Endothelial cell of umbilical vein (primary cell): ENCODE results near the gene DSCAML1. TPM values are rescaled to one million over a fixed set of nuclear protein-coding genes. Genes with fewer than 3 reads are reported as not detected.

Experiments used
- BruUV-seq: library from RNA; stranded (reverse); fragments of 400-500 nt; replicated peaks from 2 replicates; lab custom pipeline; 2021; lab: Mats Ljungman, UMichigan
- CTCF ChIA-PET: fragments of 300-600, 350-600 bp; sonication (Branson Sonifier 250); formaldehyde crosslinking; loops from one replicate; lab custom pipeline; 2021; ENCODE audit warnings: antibody characterized with exemption, inconsistent platforms; lab: Charles Lee
- POLR2A ChIA-PET: fragments of 300-600, 350-600 bp; sonication (Branson Sonifier 250); formaldehyde crosslinking; loops from one replicate; lab custom pipeline; 2021; ENCODE audit warnings: antibody characterized with exemption, inconsistent platforms; lab: Charles Lee
- DNase-seq: peaks from one replicate; pipeline ENCODE4 v3.0.0-alpha.2; 2011; ENCODE audit warnings: low read depth, low spot score
- FAIRE-seq: peaks from 2 replicates; lab custom pipeline; 2011; peaks lifted over from hg19 to GRCh38; lab: Jason Lieb, UNC
- H2AFZ ChIP-seq: 2 replicates; pipeline ENCODE4 v1.6.0; 2012; ENCODE audit warnings: low read depth, low read length, control low read depth, inconsistent platforms
- H3K27ac ChIP-seq: 2 replicates; pipeline ENCODE4 v1.5.1; 2011; ENCODE audit warnings: low read depth, mild to moderate bottlenecking, control low read depth, low read length, moderate library complexity; ENCODE audit not compliant: insufficient read depth
- H3K27me3 ChIP-seq, 2 experiments: 2 replicates each; pipeline versions ENCODE4 v1.6.0 to v1.6.1; 2011; ENCODE audit warnings: low read length in 2 of 2, mixed read lengths in 1 of 2; ENCODE audit not compliant: control insufficient read depth in 2 of 2, insufficient read depth in 2 of 2
- H3K36me3 ChIP-seq, 2 experiments: 2 replicates in 1 of 2; 3 replicates in 1 of 2; pipeline ENCODE4 v1.5.1; 2011; ENCODE audit warnings: low read length in 2 of 2, mild to moderate bottlenecking in 1 of 2, moderate library complexity in 1 of 2; ENCODE audit not compliant: control insufficient read depth in 2 of 2, insufficient read depth in 2 of 2; ENCODE audit errors: extremely low read depth in 1 of 2
- H3K4me1 ChIP-seq: 3 replicates; pipeline ENCODE4 v1.5.1; 2011; ENCODE audit warnings: mild to moderate bottlenecking, low read length; ENCODE audit not compliant: control insufficient read depth, insufficient read depth; ENCODE audit errors: extremely low read depth
- H3K4me2 ChIP-seq: 2 replicates; pipeline ENCODE4 v1.6.1; 2011; ENCODE audit warnings: low read length, control low read depth, mixed read lengths; ENCODE audit not compliant: insufficient read depth
- H3K4me3 ChIP-seq, 3 experiments: fragments of 200-600 bp in 1 of 3; sonication (generic), shearing (Covaris generic) in 1 of 3; replicated peaks in 1 of 3; 2 replicates each; pipeline ENCODE4 v1.5.1; 2011 to 2016; ENCODE audit warnings: control low read depth in 3 of 3, low read length in 3 of 3, mild to moderate bottlenecking in 2 of 3, inconsistent platforms in 1 of 3, low read depth in 1 of 3, moderate library complexity in 1 of 3; ENCODE audit not compliant: insufficient read depth in 1 of 3
- H3K79me2 ChIP-seq: 2 replicates; pipeline ENCODE4 v1.6.0; 2012; ENCODE audit warnings: low read length, inconsistent platforms; ENCODE audit not compliant: control insufficient read depth, insufficient read depth
- H3K9ac ChIP-seq: replicated peaks from 2 replicates; pipeline ENCODE3; 2011; ENCODE audit warnings: low read length, control low read depth; ENCODE audit not compliant: insufficient read depth; ENCODE audit errors: extremely low read depth
- H3K9me1 ChIP-seq: replicated peaks from 3 replicates; pipeline ENCODE4 v1.6.0; 2011; ENCODE audit warnings: mild to moderate bottlenecking, low read length; ENCODE audit not compliant: control insufficient read depth, insufficient read depth; ENCODE audit errors: extremely low read depth
- H3K9me3 ChIP-seq: replicated peaks from 2 replicates; pipeline ENCODE4 v1.5.1; 2012; ENCODE audit warnings: low read length, inconsistent platforms; ENCODE audit not compliant: control insufficient read depth, insufficient read depth
- H4K20me1 ChIP-seq: replicated peaks from 2 replicates; pipeline ENCODE3; 2011; ENCODE audit warnings: mild to moderate bottlenecking, low read length; ENCODE audit not compliant: control insufficient read depth, insufficient read depth; ENCODE audit errors: extremely low read depth
- CTCF ChIP-seq, 2 donors: IDR thresholded peaks; 1 replicate in 1 of 2; 2 replicates in 1 of 2; pipeline ENCODE4 v1.5.1; 2011; ENCODE audit warnings: low read length in 2 of 2, mild to moderate bottlenecking in 2 of 2, moderate library complexity in 2 of 2, control low read depth in 1 of 2, inconsistent platforms in 1 of 2, low read depth in 1 of 2; ENCODE audit not compliant: insufficient read depth in 1 of 2; ENCODE audit errors: extremely low read depth in 1 of 2
- EZH2 ChIP-seq: IDR thresholded peaks from 2 replicates; pipeline ENCODE4 v1.6.1; 2012; ENCODE audit warnings: borderline replicate concordance, low read depth, mild to moderate bottlenecking, moderate library complexity, low read length, inconsistent platforms; ENCODE audit not compliant: severe bottlenecking
- FOS ChIP-seq: IDR thresholded peaks from 2 replicates; pipeline ENCODE4 v1.6.1; 2011; ENCODE audit warnings: mild to moderate bottlenecking, low read length, moderate library complexity, borderline replicate concordance; ENCODE audit not compliant: insufficient read depth
- GATA2 ChIP-seq: IDR thresholded peaks from 2 replicates; pipeline ENCODE4 v1.7.0; 2011; ENCODE audit warnings: low read depth, mild to moderate bottlenecking, moderate library complexity, mixed read lengths, low read length; ENCODE audit not compliant: insufficient read length, insufficient read depth
- JUN ChIP-seq: IDR thresholded peaks from 2 replicates; pipeline ENCODE4 v1.6.1; 2011; ENCODE audit warnings: borderline replicate concordance, low read depth; ENCODE audit not compliant: insufficient read length, insufficient read depth
- MAX ChIP-seq: IDR thresholded peaks from 2 replicates; pipeline ENCODE4 v1.6.1; 2011; ENCODE audit not compliant: insufficient read depth, insufficient read length
- MYC ChIP-seq: IDR thresholded peaks from one replicate; pipeline ENCODE4 v1.6.1; 2011; ENCODE audit warnings: mild to moderate bottlenecking, low read depth, low read length
- POLR2A ChIP-seq: IDR thresholded peaks from 2 replicates; pipeline ENCODE4 v1.6.1; 2012; ENCODE audit warnings: low read depth, mild to moderate bottlenecking, control low read depth, low read length
- POLR2AphosphoS5 ChIP-seq: IDR thresholded peaks from 2 replicates; pipeline ENCODE4 v1.6.1; 2012; ENCODE audit warnings: low read depth, mild to moderate bottlenecking, control low read depth, low read length, moderate library complexity; ENCODE audit not compliant: insufficient read depth
- dilution Hi-C: fragments of 300-500 bp; cut with MboI; formaldehyde crosslinking; loops from one replicate; pipeline ENCODE4 v1.15.0; 2019; ENCODE audit warnings: low sequenced_read_pairs; ENCODE audit not compliant: extremely low pct_ligation_motif_present
- intact Hi-C: fragments of 100-400 bp; cut with micrococcal nuclease; formaldehyde crosslinking; loops from one replicate; pipeline ENCODE4 v1.10.0; 2022
- polyA plus RNA-seq, 4 experiments: library from polyadenylated mRNA; depleted of rRNA in 3 of 4; stranded (reverse) in 3 of 4; unstranded in 1 of 4; fragments of >200 nt; gene quantifications; 2 replicates each; pipeline versions ENCODE4 v1.2.1 to v1.2.3, GENCODE V29; 2011 to 2012; ENCODE audit warnings: missing spikeins in 1 of 4
- total RNA-seq: library from RNA; stranded (reverse); gene quantifications from 2 replicates; pipeline ENCODE4 v1.2.3, GENCODE V29; 2021

The DSCAML1 gene
- total and polyA plus RNA-seq, 2 donors (not counting 3 experiments of a cell fraction or from before 2014, with no cell fraction given): not detected

GRCh38 chr11:117544130-117544800, 252.8 kb downstream of the DSCAML1 start:
- ChIA-PET POLR2A (no interaction called here), CTCF (interaction anchor here (1.4 kb wide), 1 partner anchor 11 kb away, joined by 4 read pairs; no protein-coding TSS in a partner anchor)
- BruUV-seq: no TSS peak
- H3K4me2 ChIP-seq: no peak overlapping the region
- no peaks in the 10 kb centered on the region for H4K20me1 ChIP-seq
- no peaks in the 10 kb centered on the region for H3K4me1 ChIP-seq
- no peaks in the 10 kb centered on the region for H3K9me3 ChIP-seq
- no peak for DNase-seq
- H3K9me1 ChIP-seq: no peaks in the 10 kb centered on the region
- no peak for FAIRE-seq
- H3K79me2 ChIP-seq: no peaks in the 10 kb centered on the region
- no peak overlapping the region for H3K9ac ChIP-seq
- TF ChIP-seq MAX: no peak
- intact Hi-C loops: no loop called here
- no peak overlapping the region for H2AFZ ChIP-seq
- no peaks in the 10 kb centered on the region for H3K27me3 ChIP-seq
- dilution Hi-C loops: no loop called here
- H3K27ac ChIP-seq: no peak overlapping the region
- H3K4me3 ChIP-seq: no peak overlapping the region
- H3K36me3 ChIP-seq: no peaks in the 10 kb centered on the region

GRCh38 chr11:117541211-117541610, 255.8 kb downstream of the DSCAML1 start:
- FAIRE-seq: no peak
- no peak overlapping the region for H3K4me2 ChIP-seq
- H3K27me3 ChIP-seq: no peaks in the 10 kb centered on the region
- no peak overlapping the region for H3K9ac ChIP-seq
- ChIA-PET POLR2A (no interaction called here), CTCF (no interaction called here)
- no peak for DNase-seq
- H3K4me1 ChIP-seq: no peaks in the 10 kb centered on the region
- H3K79me2 ChIP-seq: no peaks in the 10 kb centered on the region
- no peaks in the 10 kb centered on the region for H4K20me1 ChIP-seq
- H3K4me3 ChIP-seq: no peak overlapping the region
- no peak overlapping the region for H3K27ac ChIP-seq
- H3K36me3 ChIP-seq: no peaks in the 10 kb centered on the region
- no peaks in the 10 kb centered on the region for H3K9me3 ChIP-seq
- TF ChIP-seq FOS: no peak
- no peak for TF ChIP-seq MAX
- no peak for TF ChIP-seq EZH2
- TF ChIP-seq POLR2A: no peak
- no peak for TF ChIP-seq MYC
- TF ChIP-seq POLR2AphosphoS5: no peak
- no peak for TF ChIP-seq GATA2
- TF ChIP-seq JUN: no peak
- no peak for TF ChIP-seq CTCF (IDR thresholded peaks at IDR 0.05; ENCODE audit: extremely low read depth in 1 of 2, insufficient read depth in 1 of 2, low read depth in 1 of 2, low read length in 2 of 2)
- intact Hi-C loops: no loop called here
- BruUV-seq: no TSS peak
- H2AFZ ChIP-seq: no peak overlapping the region
- dilution Hi-C loops: no loop called here
- no peaks in the 10 kb centered on the region for H3K9me1 ChIP-seq
